IMR-90 (cell line): ENCODE results near the gene LYPD6B. TPM values are rescaled to one million over a fixed set of nuclear protein-coding genes. Genes with fewer than 3 reads are reported as not detected.

Experiments
- ATAC-seq: fragments of 200-7000 bp; cut with Tn5 transposase; 2 replicates; pipeline ENCODE4 v1.9.1; 2020; ENCODE audit warnings: low read depth, mild to moderate bottlenecking, moderate library complexity
- BruUV-seq: library from RNA; stranded (reverse); fragments of 400-500 nt; replicated peaks from 2 replicates; lab custom pipeline; 2021; lab: Mats Ljungman, UMichigan
- CTCF ChIA-PET: fragments of 300-600 bp; formaldehyde crosslinking; extraction: SDS; loops from one replicate; lab custom pipeline; 2021; ENCODE audit warnings: antibody characterized with exemption; lab: Yijun Ruan, JAX
- POLR2A ChIA-PET: fragments of 300-600 bp; sonication (Branson Sonifier 250); formaldehyde crosslinking; loops from one replicate; lab custom pipeline; 2022; ENCODE audit warnings: antibody characterized with exemption; ENCODE audit not compliant: unreplicated experiment; lab: Charles Lee
- DNase-seq: peaks from one replicate; pipeline ENCODE4 v3.0.0; 2013
- H2AFZ ChIP-seq: replicated peaks from 2 replicates; pipeline ENCODE3; 2013; ENCODE audit warnings: low read length, mild to moderate bottlenecking; ENCODE audit not compliant: poor library complexity
- H2AK5ac ChIP-seq: 2 replicates; pipeline ENCODE4 v1.6.1; 2013; ENCODE audit warnings: low read depth, low read length, inconsistent platforms
- H2AK9ac ChIP-seq: replicated peaks from 2 replicates; pipeline ENCODE3; 2013; ENCODE audit warnings: mild to moderate bottlenecking, low read depth, low read length, moderate library complexity; ENCODE audit not compliant: poor library complexity
- H2BK120ac ChIP-seq: 2 replicates; pipeline ENCODE4 v1.6.1; 2013; ENCODE audit warnings: low read depth, low read length, inconsistent platforms
- H2BK15ac ChIP-seq: 3 replicates; pipeline ENCODE4 v1.6.1; 2013; ENCODE audit warnings: low read depth, low read length, inconsistent platforms
- H2BK20ac ChIP-seq: 2 replicates; pipeline ENCODE4 v1.6.1; 2013; ENCODE audit warnings: low read depth, mild to moderate bottlenecking, inconsistent platforms, low read length, moderate library complexity
- H2BK5ac ChIP-seq: 2 replicates; pipeline ENCODE4 v1.6.1; 2013; ENCODE audit warnings: mild to moderate bottlenecking, low read depth, low read length, inconsistent platforms; ENCODE audit not compliant: poor library complexity, severe bottlenecking
- H3K14ac ChIP-seq: replicated peaks from 2 replicates; pipeline ENCODE4 v1.6.1; 2013; ENCODE audit warnings: low read depth, low read length, inconsistent platforms
- H3K18ac ChIP-seq: 2 replicates; pipeline ENCODE4 v1.6.1; 2013; ENCODE audit warnings: low read depth, low read length, control low read depth
- H3K23ac ChIP-seq: 2 replicates; pipeline ENCODE4 v1.6.1; 2013; ENCODE audit warnings: low read depth, low read length, inconsistent platforms
- H3K27ac ChIP-seq: 2 replicates; pipeline ENCODE4 v1.5.1; 2013; ENCODE audit warnings: mild to moderate bottlenecking, control low read depth, low read length; ENCODE audit not compliant: insufficient read depth
- H3K27me3 ChIP-seq: 2 replicates; pipeline ENCODE4 v1.6.1; 2013; ENCODE audit warnings: low read length; ENCODE audit not compliant: control insufficient read depth, insufficient read depth
- H3K36me3 ChIP-seq: 2 replicates; pipeline ENCODE4 v1.6.1; 2013; ENCODE audit warnings: low read length, mixed read lengths; ENCODE audit not compliant: control insufficient read depth, insufficient read depth
- H3K4ac ChIP-seq: 2 replicates; pipeline ENCODE4 v1.6.1; 2013; ENCODE audit warnings: low read depth, low read length, inconsistent platforms
- H3K4me1 ChIP-seq: 2 replicates; pipeline ENCODE4 v1.6.1; 2013; ENCODE audit warnings: low read length, mixed read lengths; ENCODE audit not compliant: control insufficient read depth, insufficient read depth
- H3K4me2 ChIP-seq: 2 replicates; pipeline ENCODE4 v1.6.1; 2013; ENCODE audit warnings: low read depth, mild to moderate bottlenecking, control low read depth, low read length, moderate library complexity
- H3K4me3 ChIP-seq: 2 replicates; pipeline ENCODE4 v1.5.1; 2013; ENCODE audit warnings: low read depth, mild to moderate bottlenecking, control low read depth, low read length, moderate library complexity; ENCODE audit not compliant: insufficient read depth
- H3K56ac ChIP-seq: 2 replicates; pipeline ENCODE4 v1.6.1; 2013; ENCODE audit warnings: low read length, inconsistent platforms; ENCODE audit not compliant: insufficient read depth; ENCODE audit errors: extremely low read depth
- H3K79me1 ChIP-seq, 2 experiments: 2 replicates each; pipeline ENCODE4 v1.6.1; 2013; ENCODE audit warnings: low read length in 2 of 2, inconsistent platforms in 1 of 2, low read depth in 1 of 2
- H3K9ac ChIP-seq: 2 replicates; pipeline ENCODE4 v1.6.1; 2013; ENCODE audit warnings: low read depth, low read length, control low read depth
- H3K9me1 ChIP-seq: 2 replicates; pipeline ENCODE4 v1.6.1; 2013; ENCODE audit warnings: low read length, inconsistent platforms; ENCODE audit not compliant: insufficient read depth
- H3K9me3 ChIP-seq: 2 replicates; pipeline ENCODE4 v1.6.1; 2013; ENCODE audit warnings: low read length; ENCODE audit not compliant: control insufficient read depth, insufficient read depth
- H4K20me1 ChIP-seq: 2 replicates; pipeline ENCODE4 v1.6.1; 2013; ENCODE audit warnings: low read length, inconsistent platforms; ENCODE audit not compliant: insufficient read depth
- H4K5ac ChIP-seq: 2 replicates; pipeline ENCODE4 v1.6.1; 2013; ENCODE audit warnings: mild to moderate bottlenecking, low read depth, low read length, control low read depth
- H4K8ac ChIP-seq, 2 experiments: 2 replicates each; pipeline ENCODE4 v1.6.1; 2013; ENCODE audit warnings: low read depth in 2 of 2, low read length in 2 of 2, control low read depth in 1 of 2, inconsistent platforms in 1 of 2
- H4K91ac ChIP-seq: 2 replicates; pipeline ENCODE4 v1.6.1; 2013; ENCODE audit warnings: low read depth, low read length, inconsistent platforms; ENCODE audit not compliant: insufficient read depth
- BHLHE40 ChIP-seq: fragments of 150-350 bp; IDR thresholded peaks from 2 replicates; pipeline ENCODE4 v1.6.1; 2016; ENCODE audit warnings: mild to moderate bottlenecking, low read depth, low read length
- CEBPB ChIP-seq: IDR thresholded peaks from 2 replicates; pipeline ENCODE4 v1.6.1; 2012; ENCODE audit warnings: low read depth, low read length, improper control_type of control experiment
- CHD1 ChIP-seq: IDR thresholded peaks from 2 replicates; pipeline ENCODE4 v1.6.1; 2012; ENCODE audit warnings: low read depth, low read length, improper control_type of control experiment
- FOS ChIP-seq: fragments of 150-350 bp; IDR thresholded peaks from 2 replicates; pipeline ENCODE4 v1.6.1; 2016; ENCODE audit warnings: low read depth, low read length
- MAFK ChIP-seq: IDR thresholded peaks from 2 replicates; pipeline ENCODE4 v1.6.1; 2012; ENCODE audit warnings: low read depth, low read length, improper control_type of control experiment
- MAZ ChIP-seq: IDR thresholded peaks from 2 replicates; pipeline ENCODE4 v1.6.1; 2012; ENCODE audit warnings: low read depth, mild to moderate bottlenecking, low read length, improper control_type of control experiment, moderate library complexity, borderline replicate concordance
- MXI1 ChIP-seq: IDR thresholded peaks from 2 replicates; pipeline ENCODE4 v1.6.1; 2012; ENCODE audit warnings: low read depth, mild to moderate bottlenecking, low read length, moderate library complexity, borderline replicate concordance
- NFE2L2 ChIP-seq: fragments of 150-350 bp; IDR thresholded peaks from 2 replicates; pipeline ENCODE4 v1.6.1; 2016; ENCODE audit warnings: low read depth, mild to moderate bottlenecking, low read length
- POLR2A ChIP-seq: IDR thresholded peaks from 2 replicates; pipeline ENCODE4 v1.6.1; 2012; ENCODE audit warnings: mild to moderate bottlenecking, low read depth, low read length
- RAD21 ChIP-seq: IDR thresholded peaks from 2 replicates; pipeline ENCODE4 v1.6.1; 2012; ENCODE audit warnings: low read length, improper control_type of control experiment
- RCOR1 ChIP-seq: IDR thresholded peaks from 2 replicates; pipeline ENCODE4 v1.6.1; 2012; ENCODE audit warnings: mild to moderate bottlenecking, low read length, improper control_type of control experiment; ENCODE audit not compliant: insufficient replicate concordance
- RFX5 ChIP-seq: IDR thresholded peaks from 2 replicates; pipeline ENCODE4 v1.8.0; 2012; ENCODE audit warnings: low read depth, mild to moderate bottlenecking, low read length, moderate library complexity
- SMC3 ChIP-seq: fragments of 150-350 bp; IDR thresholded peaks from 2 replicates; pipeline ENCODE4 v1.6.1; 2016; ENCODE audit warnings: low read depth, mild to moderate bottlenecking, antibody characterized with exemption, low read length, moderate library complexity
- WGBS, 2 experiments: methylation state at CpG; one replicate each; pipeline versions ENCODE4 v1.1.5 to v1.1.7; 2013; ENCODE audit warnings: missing lambda C conversion rate in 2 of 2; ENCODE audit not compliant: insufficient read length in 1 of 2; ENCODE audit errors: extremely low coverage in 2 of 2; 5-methylcytosine and 5-hydroxymethylcytosine counted together
- dilution Hi-C: fragments of 300-500 bp; cut with HindIII; formaldehyde crosslinking; loops from one replicate; pipeline ENCODE4 v1.14.3; 2018; ENCODE audit warnings: low sequenced_read_pairs; ENCODE audit not compliant: unreplicated experiment
- in situ Hi-C: fragments of 300-500 bp; cut with MboI; formaldehyde crosslinking; loops from 3 replicates; pipeline ENCODE4 v1.14.3; 2019; ENCODE audit warnings: low sequenced_read_pairs, inconsistent platforms, mixed read lengths
- intact Hi-C: fragments of 100-400 bp; cut with micrococcal nuclease; formaldehyde crosslinking; loops from 2 replicates; pipeline ENCODE4 v1.10.0; 2022
- polyA plus RNA-seq, 3 experiments: library from polyadenylated mRNA; depleted of rRNA; stranded (reverse); fragments of >200 nt; gene quantifications; 2 replicates each; pipeline ENCODE4 v1.2.3, GENCODE V29; 2012; ENCODE audit warnings: low replicate concordance in 1 of 3
- total RNA-seq: library from RNA; depleted of rRNA; stranded (reverse); fragments of >200 nt; gene quantifications from 2 replicates; pipeline ENCODE4 v1.2.3, GENCODE V29; 2012
- TF ChIP-seq, protein P1 (sequence below): fragments of 150-350 bp; IDR thresholded peaks from 2 replicates; pipeline ENCODE4 v1.6.1; 2017; ENCODE audit warnings: mild to moderate bottlenecking, antibody characterized with exemption, low read length, low read depth
- TF ChIP-seq, protein P2 (sequence below): fragments of 150-350 bp; IDR thresholded peaks from 2 replicates; pipeline ENCODE4 v1.6.1; 2016; ENCODE audit warnings: low read depth, mild to moderate bottlenecking, low read length, moderate library complexity, borderline replicate concordance

Gene LYPD6B
- total and polyA plus RNA-seq, 2 of the 4 experiments (the other 2 are of a cell fraction) = 0.05 TPM; not detected in 1

DNA sequence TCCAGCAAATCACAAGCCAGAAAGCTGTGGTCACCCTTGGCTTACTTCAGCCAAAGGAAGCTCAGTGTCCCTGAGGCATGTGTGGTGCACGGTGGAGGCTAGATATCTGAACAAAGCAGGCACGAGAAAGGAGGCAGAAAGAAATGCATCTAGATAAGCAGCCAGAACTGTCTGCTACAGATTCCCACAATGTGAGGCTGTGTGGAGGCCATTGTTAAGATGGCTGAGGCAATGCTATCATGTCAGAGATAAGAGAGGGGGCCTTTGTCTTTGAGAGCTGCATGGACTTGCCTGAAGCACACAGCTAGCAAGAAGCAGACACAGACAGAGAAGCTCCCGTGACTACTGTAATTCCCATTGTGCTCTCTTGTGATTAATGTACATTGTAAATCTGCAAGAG lies 181.4 kb downstream of the LYPD6B start:
- Histone ChIP-seq H2AK5ac (no peak overlapping the region), H2BK20ac (no peak overlapping the region), H3K23ac (no peak overlapping the region), H2AFZ (no peak overlapping the region), H3K27ac (no peak overlapping the region), H3K36me3 (no peaks in the 10 kb centered on the region), H2BK120ac (no peak overlapping the region), H4K5ac (no peak overlapping the region), H3K9ac (no peak overlapping the region), H3K79me1 (no peaks in the 10 kb centered on the region), H2BK15ac (no peak overlapping the region), H3K4me2 (no peak overlapping the region), H3K27me3 (no peaks in the 10 kb centered on the region), H3K18ac (no peak overlapping the region), H3K9me1 (no peaks in the 10 kb centered on the region), H3K56ac (no peak overlapping the region), H2BK5ac (no peak overlapping the region), H4K91ac (no peak overlapping the region), H3K4me1 (no peaks in the 10 kb centered on the region), H2AK9ac (no peak overlapping the region), H4K8ac (no peak overlapping the region), H3K9me3 (no peaks in the 10 kb centered on the region), H3K4me3 (no peak overlapping the region), H4K20me1 (no peaks in the 10 kb centered on the region), H3K14ac (no peak overlapping the region), H3K4ac (no peak overlapping the region)
- no peak for DNase-seq
- CTCF ChIA-PET = no interaction called here
- no TSS peak for BruUV-seq
- POLR2A ChIA-PET = no interaction called here
- TF ChIP-seq RFX5 (no peak), RCOR1 (no peak), POLR2A (no peak), CEBPB (no peak), MAZ (no peak), MAFK (no peak), MXI1 (no peak), CHD1 (no peak), NFE2L2 (no peak), SMC3 (no peak), RAD21 (no peak), FOS (no peak), BHLHE40 (no peak)
- TF ChIP-seq, protein P1, sequence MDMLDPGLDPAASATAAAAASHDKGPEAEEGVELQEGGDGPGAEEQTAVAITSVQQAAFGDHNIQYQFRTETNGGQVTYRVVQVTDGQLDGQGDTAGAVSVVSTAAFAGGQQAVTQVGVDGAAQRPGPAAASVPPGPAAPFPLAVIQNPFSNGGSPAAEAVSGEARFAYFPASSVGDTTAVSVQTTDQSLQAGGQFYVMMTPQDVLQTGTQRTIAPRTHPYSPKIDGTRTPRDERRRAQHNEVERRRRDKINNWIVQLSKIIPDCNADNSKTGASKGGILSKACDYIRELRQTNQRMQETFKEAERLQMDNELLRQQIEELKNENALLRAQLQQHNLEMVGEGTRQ = no peak
- TF ChIP-seq, protein P2, sequence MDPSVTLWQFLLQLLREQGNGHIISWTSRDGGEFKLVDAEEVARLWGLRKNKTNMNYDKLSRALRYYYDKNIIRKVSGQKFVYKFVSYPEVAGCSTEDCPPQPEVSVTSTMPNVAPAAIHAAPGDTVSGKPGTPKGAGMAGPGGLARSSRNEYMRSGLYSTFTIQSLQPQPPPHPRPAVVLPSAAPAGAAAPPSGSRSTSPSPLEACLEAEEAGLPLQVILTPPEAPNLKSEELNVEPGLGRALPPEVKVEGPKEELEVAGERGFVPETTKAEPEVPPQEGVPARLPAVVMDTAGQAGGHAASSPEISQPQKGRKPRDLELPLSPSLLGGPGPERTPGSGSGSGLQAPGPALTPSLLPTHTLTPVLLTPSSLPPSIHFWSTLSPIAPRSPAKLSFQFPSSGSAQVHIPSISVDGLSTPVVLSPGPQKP = no peak
- ATAC-seq = no peak
- dilution Hi-C loops = no loop called here
- WGBS, 2 experiments = no CpG with 5 or more reads among the region's 3 CpGs
- in situ Hi-C loops = no loop called here
- intact Hi-C loops = no loop called here
